Muscle layer of duodenum (tissue), 2 donors: ENCODE measurements around the gene MGAT4C.

Source experiments
- H3K27ac ChIP-seq: one replicate; pipeline ENCODE4 v1.7.0; 2013; ENCODE audit warnings: mild to moderate bottlenecking, low read length
- H3K27me3 ChIP-seq: one replicate; pipeline ENCODE4 v1.7.0; 2013; ENCODE audit warnings: low read depth, mild to moderate bottlenecking, control low read depth, low read length
- H3K36me3 ChIP-seq, 2 donors: one replicate each; pipeline ENCODE4 v1.7.0; 2013; ENCODE audit warnings: low read length in 2 of 2, control low read depth in 1 of 2, mild to moderate bottlenecking in 1 of 2; ENCODE audit not compliant: insufficient read depth in 2 of 2, control insufficient read depth in 1 of 2
- H3K4me1 ChIP-seq, 2 donors: one replicate each; pipeline ENCODE4 v1.7.0; 2013; ENCODE audit warnings: low read length in 2 of 2, mild to moderate bottlenecking in 2 of 2, control low read depth in 1 of 2, moderate library complexity in 1 of 2; ENCODE audit not compliant: insufficient read depth in 2 of 2, control insufficient read depth in 1 of 2
- H3K4me3 ChIP-seq, 2 donors: one replicate each; pipeline ENCODE4 v1.7.0; 2013; ENCODE audit warnings: low read length in 2 of 2, low read depth in 1 of 2, mild to moderate bottlenecking in 1 of 2
- H3K9me3 ChIP-seq, 2 donors: one replicate each; pipeline ENCODE4 v1.7.0; 2013; ENCODE audit warnings: low read length in 2 of 2, control low read depth in 1 of 2, mild to moderate bottlenecking in 1 of 2; ENCODE audit not compliant: control insufficient read depth in 1 of 2
- donor health status: healthy.

The MGAT4C gene

GRCh38 chr12:86228656-86229055 lies 27.5 kb downstream of the MGAT4C start:
- Histone ChIP-seq H3K27ac (no peak overlapping the region), H3K9me3 (no peaks in the 10 kb centered on the region), H3K4me3 (no peak overlapping the region), H3K27me3 (no peaks in the 10 kb centered on the region), H3K36me3 (no peaks in the 10 kb centered on the region), H3K4me1 (no peaks in the 10 kb centered on the region)

GRCh38 chr12:86226481-86226880 lies 29.7 kb downstream of the MGAT4C start:
- no peak overlapping the region for H3K4me3 ChIP-seq
- no peak overlapping the region for H3K27ac ChIP-seq
- H3K36me3 ChIP-seq, result no peaks in the 10 kb centered on the region
- no peaks in the 10 kb centered on the region for H3K27me3 ChIP-seq
- H3K4me1 ChIP-seq, result no peaks in the 10 kb centered on the region
- no peaks in the 10 kb centered on the region for H3K9me3 ChIP-seq

GRCh38 chr12:86216591-86216990 lies 39.6 kb downstream of the MGAT4C start:
- H3K4me3 ChIP-seq, result no peak overlapping the region
- H3K27ac ChIP-seq, result no peak overlapping the region
- H3K9me3 ChIP-seq, result no peaks in the 10 kb centered on the region
- no peaks in the 10 kb centered on the region for H3K36me3 ChIP-seq
- H3K27me3 ChIP-seq, result no peaks in the 10 kb centered on the region
- H3K4me1 ChIP-seq, result no peaks in the 10 kb centered on the region

GRCh38 chr12:86213012-86213411 lies 43.2 kb downstream of the MGAT4C start:
- no peaks in the 10 kb centered on the region for H3K27me3 ChIP-seq

GRCh38 chr12:86198696-86199444 lies 57.3 kb downstream of the MGAT4C start:
- Histone ChIP-seq H3K4me1 (no peaks in the 10 kb centered on the region), H3K9me3 (no peaks in the 10 kb centered on the region), H3K27ac (no peak overlapping the region), H3K36me3 (no peaks in the 10 kb centered on the region), H3K27me3 (no peaks in the 10 kb centered on the region), H3K4me3 (no peak overlapping the region)

More at GRCh38 chr12:86213012-86213411, 43.2 kb downstream of the MGAT4C start:
- Histone ChIP-seq H3K4me3 (no peak overlapping the region), H3K4me1 (no peaks in the 10 kb centered on the region), H3K36me3 (no peaks in the 10 kb centered on the region), H3K9me3 (no peaks in the 10 kb centered on the region), H3K27ac (no peak overlapping the region)

- Histone ChIP-seq H3K27me3 (no peaks in the 10 kb centered on the region), H3K27ac (no peak overlapping the region), H3K4me3 (no peak overlapping the region), H3K9me3 (no peaks in the 10 kb centered on the region), H3K36me3 (no peaks in the 10 kb centered on the region), H3K4me1 (no peaks in the 10 kb centered on the region)
Measured at GRCh38 chr12:86196465-86196864, 59.7 kb downstream of the MGAT4C start.

GRCh38 chr12:86194721-86195120 lies 61.5 kb downstream of the MGAT4C start:
- Histone ChIP-seq H3K4me3 (no peak overlapping the region), H3K27me3 (no peaks in the 10 kb centered on the region), H3K4me1 (no peaks in the 10 kb centered on the region), H3K27ac (no peak overlapping the region), H3K9me3 (no peaks in the 10 kb centered on the region), H3K36me3 (no peaks in the 10 kb centered on the region)

GRCh38 chr12:86193931-86194330 lies 62.3 kb downstream of the MGAT4C start:
- H3K4me1 ChIP-seq, result no peaks in the 10 kb centered on the region
- no peak overlapping the region for H3K27ac ChIP-seq
- H3K36me3 ChIP-seq, result no peaks in the 10 kb centered on the region
- H3K27me3 ChIP-seq, result no peaks in the 10 kb centered on the region
- H3K9me3 ChIP-seq, result no peaks in the 10 kb centered on the region
- no peak overlapping the region for H3K4me3 ChIP-seq

GRCh38 chr12:86188226-86188625 lies 68.0 kb downstream of the MGAT4C start:
- Histone ChIP-seq H3K36me3 (no peaks in the 10 kb centered on the region), H3K4me3 (no peak overlapping the region), H3K4me1 (no peaks in the 10 kb centered on the region), H3K27ac (no peak overlapping the region), H3K9me3 (no peaks in the 10 kb centered on the region), H3K27me3 (no peaks in the 10 kb centered on the region)

- Histone ChIP-seq H3K27me3 (no peaks in the 10 kb centered on the region), H3K4me1 (no peaks in the 10 kb centered on the region), H3K9me3 (no peaks in the 10 kb centered on the region), H3K4me3 (no peak overlapping the region), H3K36me3 (no peaks in the 10 kb centered on the region), H3K27ac (no peak overlapping the region)
Measured at GRCh38 chr12:86186449-86186848, 69.7 kb downstream of the MGAT4C start.

- no peaks in the 10 kb centered on the region for H3K4me1 ChIP-seq
- no peaks in the 10 kb centered on the region for H3K9me3 ChIP-seq
- H3K27ac ChIP-seq, result no peak overlapping the region
- no peaks in the 10 kb centered on the region for H3K27me3 ChIP-seq
- no peaks in the 10 kb centered on the region for H3K36me3 ChIP-seq
- no peak overlapping the region for H3K4me3 ChIP-seq
Measured at GRCh38 chr12:86179855-86180254, 76.3 kb downstream of the MGAT4C start.

- H3K36me3 ChIP-seq, result no peaks in the 10 kb centered on the region
- H3K4me3 ChIP-seq, result no peak overlapping the region
- H3K27ac ChIP-seq, result no peak overlapping the region
- H3K4me1 ChIP-seq, result no peaks in the 10 kb centered on the region
- H3K27me3 ChIP-seq, result no peaks in the 10 kb centered on the region
- H3K9me3 ChIP-seq, result no peaks in the 10 kb centered on the region
Measured at GRCh38 chr12:86174188-86174587, 82.0 kb downstream of the MGAT4C start.
